ENCODE measurements around the gene OGT. TPM values are rescaled to one million over a fixed set of nuclear protein-coding genes. Genes with fewer than 3 reads are reported as not detected.

OGT gene
- total RNA-seq, 1 experiment from 2014 or later, result 159 TPM

GRCh38 chrX:71619986-71620385 lies 87.1 kb downstream of the OGT start:
- Histone ChIP-seq H4K20me1 (ENCODE audit: insufficient read depth) (no peaks in the 10 kb centered on the region), H3K9me3 (ENCODE audit: insufficient read depth, low read depth) (no peaks in the 10 kb centered on the region), H3K27ac (no peak overlapping the region), H3K9me2 (ENCODE audit: insufficient read depth) (no peaks in the 10 kb centered on the region), H3K36me3 (ENCODE audit: low read depth) (no peaks in the 10 kb centered on the region), H3K79me2 (ENCODE audit: low read depth) (no peaks in the 10 kb centered on the region), H3K4me3 (no peak overlapping the region), H3K4me1 (replicated peaks; ENCODE audit: insufficient read depth) (no peaks in the 10 kb centered on the region), H2AFZ (no peak overlapping the region), H3K4me2 (no peak overlapping the region), H3F3A (ENCODE audit: insufficient read depth, low read depth) (no peaks in the 10 kb centered on the region), H3K27me3 (ENCODE audit: insufficient read depth, low read depth) (no peaks in the 10 kb centered on the region)
- CTCF ChIA-PET, result no interaction called here
- no TSS peak for BruUV-seq (replicated peaks)
- intact Hi-C loops (cut with micrococcal nuclease; ENCODE audit: unreplicated experiment), result no loop called here
- no peak for DNase-seq
- TF ChIP-seq CTCF (conservative IDR thresholded peaks at IDR 0.05) (no peak), EZH2 (IDR thresholded peaks at IDR 0.05; ENCODE audit: low read depth) (no peak)
- POLR2A ChIA-PET (ENCODE audit: unreplicated experiment), result no interaction called here

DNA sequence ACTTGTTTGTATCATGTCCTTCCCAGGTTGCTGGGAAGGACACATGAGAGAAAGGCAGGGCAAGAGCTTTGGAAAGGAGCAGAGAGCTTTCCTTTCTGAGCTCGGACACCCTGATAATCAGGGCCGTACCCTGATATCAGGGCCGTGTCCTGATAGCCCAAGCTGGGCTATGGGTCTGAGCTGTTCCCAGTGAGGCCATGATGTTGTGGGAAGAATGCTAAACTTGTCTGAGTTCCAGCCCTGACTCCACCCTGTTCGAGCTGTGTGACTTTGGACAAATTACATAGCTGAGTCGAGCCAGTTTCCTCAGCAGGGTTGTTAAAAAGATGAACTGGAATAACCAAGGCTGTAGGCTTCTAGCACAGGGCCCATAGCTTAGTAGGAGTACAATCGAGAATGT lies 88.7 kb downstream of the OGT start:
- no peaks in the 10 kb centered on the region for H3K4me1 ChIP-seq (replicated peaks; ENCODE audit: insufficient read depth)
- CTCF ChIA-PET, result no interaction called here
- BruUV-seq (replicated peaks), result no TSS peak
- no peaks in the 10 kb centered on the region for H3K9me3 ChIP-seq (ENCODE audit: insufficient read depth, low read depth)
- intact Hi-C loops (cut with micrococcal nuclease; ENCODE audit: unreplicated experiment), result no loop called here
- no peaks in the 10 kb centered on the region for H3K36me3 ChIP-seq (ENCODE audit: low read depth)
- H3K27me3 ChIP-seq (ENCODE audit: insufficient read depth, low read depth), result no peaks in the 10 kb centered on the region
- DNase-seq, result no peak
- POLR2A ChIA-PET (ENCODE audit: unreplicated experiment), result no interaction called here
- H3K4me3 ChIP-seq, result no peak overlapping the region
- TF ChIP-seq CTCF (conservative IDR thresholded peaks at IDR 0.05), result no peak
- no peak for TF ChIP-seq EZH2 (IDR thresholded peaks at IDR 0.05; ENCODE audit: low read depth)
- H2AFZ ChIP-seq, result no peak overlapping the region
- no peak overlapping the region for H3K4me2 ChIP-seq
- H3K79me2 ChIP-seq (ENCODE audit: low read depth), result no peaks in the 10 kb centered on the region
- no peaks in the 10 kb centered on the region for H4K20me1 ChIP-seq (ENCODE audit: insufficient read depth)
- no peaks in the 10 kb centered on the region for H3K9me2 ChIP-seq (ENCODE audit: insufficient read depth)
- H3F3A ChIP-seq (ENCODE audit: insufficient read depth, low read depth), result no peaks in the 10 kb centered on the region
- no peak overlapping the region for H3K27ac ChIP-seq

DNA sequence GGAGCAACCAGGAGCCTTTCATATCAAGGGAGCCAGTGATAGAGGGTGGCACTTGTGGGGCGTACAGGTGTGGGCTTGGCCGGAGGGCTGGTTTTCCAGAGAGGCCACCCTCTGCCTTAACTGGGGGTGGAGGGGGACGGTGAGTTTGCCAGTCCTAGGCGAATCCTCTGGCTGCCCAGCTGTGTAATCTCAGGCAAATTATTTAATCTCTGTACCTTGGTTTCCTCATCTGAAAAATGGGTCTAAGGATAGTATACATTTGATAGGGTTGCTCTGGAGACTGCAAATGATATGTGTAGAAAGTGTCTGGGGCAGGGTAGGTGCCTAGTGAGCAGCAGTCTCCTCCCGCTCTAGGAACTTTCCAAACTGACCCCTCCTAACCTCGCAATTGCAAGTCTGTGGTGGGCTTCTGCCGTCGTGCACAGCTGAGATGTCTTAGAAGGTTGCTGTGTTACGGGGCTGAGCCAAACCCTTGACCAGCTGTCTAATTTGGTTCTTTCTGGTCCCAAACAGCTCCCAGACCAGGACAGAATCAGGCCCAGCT lies 89.2 kb downstream of the OGT start:
- TF ChIP-seq CTCF (conservative IDR thresholded peaks at IDR 0.05) (no peak), EZH2 (IDR thresholded peaks at IDR 0.05; ENCODE audit: low read depth) (no peak)
- intact Hi-C loops (cut with micrococcal nuclease; ENCODE audit: unreplicated experiment), result no loop called here
- DNase-seq, result no peak
- no peaks in the 10 kb centered on the region for H3F3A ChIP-seq (ENCODE audit: insufficient read depth, low read depth)
- no peaks in the 10 kb centered on the region for H3K4me1 ChIP-seq (replicated peaks; ENCODE audit: insufficient read depth)
- no peak overlapping the region for H2AFZ ChIP-seq
- H3K36me3 ChIP-seq (ENCODE audit: low read depth), result no peaks in the 10 kb centered on the region
- no peak overlapping the region for H3K4me2 ChIP-seq
- no peaks in the 10 kb centered on the region for H3K79me2 ChIP-seq (ENCODE audit: low read depth)
- H3K9me2 ChIP-seq (ENCODE audit: insufficient read depth), result no peaks in the 10 kb centered on the region
- H3K4me3 ChIP-seq, result no peak overlapping the region
- H4K20me1 ChIP-seq (ENCODE audit: insufficient read depth), result no peaks in the 10 kb centered on the region
- ChIA-PET POLR2A (ENCODE audit: unreplicated experiment) (no interaction called here), CTCF (no interaction called here)
- H3K27me3 ChIP-seq (ENCODE audit: insufficient read depth, low read depth), result no peaks in the 10 kb centered on the region
- H3K9me3 ChIP-seq (ENCODE audit: insufficient read depth, low read depth), result no peaks in the 10 kb centered on the region
- no peak overlapping the region for H3K27ac ChIP-seq
- no TSS peak for BruUV-seq (replicated peaks)
